Bronchial epithelial cell (primary cell): ENCODE results near the gene FAM124A. TPM values are rescaled to one million over a fixed set of nuclear protein-coding genes. Genes with fewer than 3 reads are reported as not detected.

Experiments
- DNase-seq: peaks from one replicate; pipeline ENCODE4 v3.0.0-alpha.2; 2010; ENCODE audit warnings: low read depth
- FAIRE-seq: peaks from 2 replicates; lab custom pipeline; 2011; peaks lifted over from hg19 to GRCh38; lab: Jason Lieb, UNC
- H3K27me3 ChIP-seq: 2 replicates; pipeline ENCODE4 v1.5.1; 2011; ENCODE audit warnings: low read length; ENCODE audit not compliant: control insufficient read depth, insufficient read depth
- H3K36me3 ChIP-seq: 2 replicates; pipeline ENCODE4 v1.5.1; 2011; ENCODE audit warnings: low read length; ENCODE audit not compliant: control insufficient read depth, insufficient read depth
- H3K4me3 ChIP-seq: 2 replicates; pipeline ENCODE4 v1.5.1; 2011; ENCODE audit warnings: mild to moderate bottlenecking, low read depth, low read length, control low read depth
- CTCF ChIP-seq: IDR thresholded peaks from 2 replicates; pipeline ENCODE4 v1.5.1; 2011; ENCODE audit warnings: mild to moderate bottlenecking, moderate library complexity, low read length, control low read depth, inconsistent platforms; ENCODE audit not compliant: insufficient read depth, severe bottlenecking
- total RNA-seq: library from RNA; depleted of rRNA; stranded (reverse); fragments of >200 nt; gene quantifications from 2 replicates; pipeline ENCODE4 v1.2.1, GENCODE V29; 2014

The FAM124A gene
- total RNA-seq, 1 donor from 2014 or later = not detected

- Histone ChIP-seq H3K4me3 (no peak overlapping the region), H3K27me3 (peaks cover 2% of the 10 kb centered on the region), H3K36me3 (no peaks in the 10 kb centered on the region)
- no peak for TF ChIP-seq CTCF
- DNase-seq (no peak), FAIRE-seq (no peak)
These were observed 44.4 kb downstream of the FAM124A start for GRCh38 chr13:51266642-51267041.

- FAIRE-seq (peak; percentile 64), DNase-seq (no peak)
- H3K36me3 ChIP-seq = no peaks in the 10 kb centered on the region
- no peak for TF ChIP-seq CTCF
- H3K4me3 ChIP-seq = no peak overlapping the region
- H3K27me3 ChIP-seq = peaks cover 2% of the 10 kb centered on the region
These were observed 45.4 kb downstream of the FAM124A start for GRCh38 chr13:51267622-51268021.

- DNase-seq (no peak), FAIRE-seq (no peak)
- no peaks in the 10 kb centered on the region for H3K36me3 ChIP-seq
- TF ChIP-seq CTCF = no peak
- no peaks in the 10 kb centered on the region for H3K27me3 ChIP-seq
- no peak overlapping the region for H3K4me3 ChIP-seq
These were observed 46.8 kb downstream of the FAM124A start for GRCh38 chr13:51269039-51269438.

GRCh38 chr13:51270623-51271415 is 48.6 kb downstream of the FAM124A start:
- FAIRE-seq (no peak), DNase-seq (no peak)
- TF ChIP-seq CTCF = no peak
- H3K36me3 ChIP-seq = no peaks in the 10 kb centered on the region
- no peak overlapping the region for H3K4me3 ChIP-seq
- H3K27me3 ChIP-seq = no peaks in the 10 kb centered on the region

GRCh38 chr13:51271528-51272085 is 49.4 kb downstream of the FAM124A start:
- Histone ChIP-seq H3K4me3 (no peak overlapping the region), H3K36me3 (no peaks in the 10 kb centered on the region), H3K27me3 (no peaks in the 10 kb centered on the region)
- DNase-seq (no peak), FAIRE-seq (no peak)
- TF ChIP-seq CTCF = no peak
